CD4-positive, CD25-positive, alpha-beta regulatory T cell (primary cell): Measurements from ENCODE around the gene PHF12. TPM values are rescaled to one million over a fixed set of nuclear protein-coding genes. Genes with fewer than 3 reads are reported as not detected.

Experiments used
- ATAC-seq, 2 donors: fragments of 150-1000 bp; cut with Tn5 transposase; one replicate each; pipeline ENCODE4 v1.10.0; 2021; ENCODE audit warnings: low read depth in 2 of 2, moderate number of reproducible peaks in 2 of 2, moderate library complexity in 1 of 2
- DNase-seq, 3 donors: peaks; one replicate each; pipeline versions ENCODE4 v3.0.0 to v3.0.0-alpha.2; 2012 to 2022; ENCODE audit warnings: mixed read lengths in 1 of 3
- H3K27ac ChIP-seq: one replicate; pipeline ENCODE4 v1.7.0; 2013; ENCODE audit warnings: mild to moderate bottlenecking, low read length; ENCODE audit not compliant: insufficient read depth, poor library complexity, severe bottlenecking
- H3K27me3 ChIP-seq: one replicate; pipeline ENCODE4 v1.7.0; 2013; ENCODE audit warnings: low read length; ENCODE audit not compliant: control insufficient read depth, insufficient read depth
- H3K36me3 ChIP-seq: one replicate; pipeline ENCODE4 v1.7.0; 2013; ENCODE audit warnings: mild to moderate bottlenecking, low read length, moderate library complexity; ENCODE audit not compliant: control insufficient read depth, insufficient read depth
- H3K4me1 ChIP-seq: 2 replicates; pipeline ENCODE4 v1.7.0; 2013; ENCODE audit warnings: mild to moderate bottlenecking, low read length; ENCODE audit not compliant: insufficient read depth, control insufficient read depth, poor library complexity, severe bottlenecking
- H3K4me3 ChIP-seq: one replicate; pipeline ENCODE4 v1.7.0; 2013; ENCODE audit warnings: low read depth, mild to moderate bottlenecking, low read length, moderate library complexity
- H3K9me3 ChIP-seq, 2 experiments: 1 replicate in 1 of 2; 2 replicates in 1 of 2; pipeline ENCODE4 v1.7.0; 2013; ENCODE audit warnings: low read length in 2 of 2, mild to moderate bottlenecking in 1 of 2, moderate library complexity in 1 of 2; ENCODE audit not compliant: control insufficient read depth in 2 of 2
- H3K27ac Mint-ChIP-seq, 3 donors: one replicate each; pipeline ENCODE4 v1.8.0; 2020 to 2022; ENCODE audit warnings: mild to moderate bottlenecking in 3 of 3, mixed read lengths in 3 of 3, moderate library complexity in 2 of 3
- H3K27me3 Mint-ChIP-seq: one replicate; pipeline ENCODE4 v1.8.0; 2022; ENCODE audit warnings: mild to moderate bottlenecking, mixed read lengths
- H3K36me3 Mint-ChIP-seq: one replicate; pipeline ENCODE4 v1.8.0; 2020; ENCODE audit warnings: mixed read lengths
- H3K4me1 Mint-ChIP-seq, 4 donors: one replicate each; pipeline ENCODE4 v1.8.0; 2020 to 2022; ENCODE audit warnings: mixed read lengths in 4 of 4, mild to moderate bottlenecking in 1 of 4
- H3K4me3 Mint-ChIP-seq, 4 donors: one replicate each; pipeline ENCODE4 v1.8.0; 2020 to 2022; ENCODE audit warnings: mild to moderate bottlenecking in 4 of 4, mixed read lengths in 4 of 4, moderate library complexity in 3 of 4
- H3K9me3 Mint-ChIP-seq, 7 donors: one replicate each; pipeline ENCODE4 v1.8.0; 2020 to 2022; ENCODE audit warnings: mixed read lengths in 7 of 7, mild to moderate bottlenecking in 3 of 7, moderate library complexity in 2 of 7
- polyA plus RNA-seq, 4 donors: library from polyadenylated mRNA; unstranded; fragments of 300-500 nt; fragmentation: Illumina TruSeq; gene quantifications; one replicate each; pipeline ENCODE4 v1.2.3, GENCODE V29; 2021
- total RNA-seq: library from RNA; stranded (reverse); gene quantifications from one replicate; pipeline ENCODE4 v1.2.3, GENCODE V29; 2022

Gene PHF12
- total and polyA plus RNA-seq, 5 donors from 2014 or later, result 5.4 to 200 (median 6.2) TPM

GRCh38 chr17:28944343-28944742 lies 7.0 kb downstream of the PHF12 start:
- no peaks in the 10 kb centered on the region for H3K9me3 Mint-ChIP-seq
- Histone ChIP-seq H3K27me3 (no peaks in the 10 kb centered on the region), H3K27ac (no peak overlapping the region), H3K4me1 (peaks cover 77% of the 10 kb centered on the region), H3K36me3 (peaks cover 33% of the 10 kb centered on the region), H3K9me3 (no peaks in the 10 kb centered on the region), H3K4me3 (peak overlapping the region; percentile 1)
- H3K27me3 Mint-ChIP-seq, result no peaks in the 10 kb centered on the region
- ATAC-seq (no peak), DNase-seq (no peak)
- H3K36me3 Mint-ChIP-seq, result peaks cover 33% of the 10 kb centered on the region
- peak overlapping the region in 2 of 4 donors; percentile 4 to 94 for H3K4me3 Mint-ChIP-seq
- H3K4me1 Mint-ChIP-seq, result peaks cover 44 to 90% (median 71%) of the 10 kb centered on the region in 4 donors
- H3K27ac Mint-ChIP-seq, result peak overlapping the region in 1 of 3 donors; percentile 21

DNA sequence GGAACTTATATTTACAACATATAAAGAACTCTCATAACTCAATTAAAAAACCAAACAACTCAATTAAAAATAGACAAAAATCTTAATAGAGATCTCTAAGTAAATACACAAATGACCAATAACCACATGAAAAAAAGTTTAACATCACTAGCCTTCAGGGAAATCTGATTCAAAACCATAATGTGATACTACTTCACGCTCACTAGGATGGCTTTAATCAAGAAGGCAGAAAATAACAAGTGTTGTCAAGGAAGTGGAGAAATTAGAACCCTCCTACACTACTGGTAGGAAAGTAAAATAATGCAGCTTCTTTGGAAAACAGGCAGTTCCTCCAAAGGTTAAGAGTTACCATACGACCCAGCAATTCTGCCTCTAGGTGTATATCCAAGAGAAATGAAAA lies 8.4 kb downstream of the PHF12 start:
- peaks cover 0 to 1% (median 0%) of the 10 kb centered on the region in 7 donors for H3K9me3 Mint-ChIP-seq
- no peak overlapping the region for H3K27ac ChIP-seq
- H3K36me3 ChIP-seq, result peaks cover 37% of the 10 kb centered on the region
- H3K4me1 ChIP-seq, result peaks cover 76% of the 10 kb centered on the region
- DNase-seq (no peak), ATAC-seq (no peak)
- peaks cover 39% of the 10 kb centered on the region for H3K36me3 Mint-ChIP-seq
- H3K27ac Mint-ChIP-seq, result peak overlapping the region in 2 of 3 donors; percentile 44 to 67
- no peak overlapping the region for H3K4me3 ChIP-seq
- H3K4me1 Mint-ChIP-seq, result peaks cover 52 to 95% (median 74%) of the 10 kb centered on the region in 4 donors
- no peaks in the 10 kb centered on the region for H3K27me3 Mint-ChIP-seq
- H3K4me3 Mint-ChIP-seq, result no peak overlapping the region
- H3K27me3 ChIP-seq, result no peaks in the 10 kb centered on the region
- no peaks in the 10 kb centered on the region for H3K9me3 ChIP-seq

DNA sequence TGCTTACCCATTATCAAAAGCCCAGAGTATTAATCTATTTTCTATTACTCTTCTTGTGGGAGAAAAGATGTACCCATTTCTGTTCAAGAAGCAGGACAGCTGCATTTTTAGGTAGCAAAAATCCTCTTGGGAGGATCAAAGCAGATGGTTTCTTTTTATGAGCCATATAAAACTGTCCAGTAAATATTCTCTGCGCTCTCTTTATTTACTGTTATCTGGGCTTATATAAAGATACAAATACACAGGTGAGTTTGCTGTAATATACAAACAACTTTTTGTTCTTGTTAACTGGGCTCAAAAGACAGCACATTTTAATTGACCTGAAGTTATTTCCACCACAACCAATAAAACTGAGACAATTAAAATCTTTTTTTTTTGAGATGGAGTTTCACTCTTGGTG lies 10.1 kb downstream of the PHF12 start:
- H3K27ac ChIP-seq, result no peak overlapping the region
- Mint-ChIP-seq H3K4me3 (no peak overlapping the region), H3K27ac (no peak overlapping the region), H3K27me3 (no peaks in the 10 kb centered on the region), H3K4me1 (peaks cover 60 to 93% (median 76%) of the 10 kb centered on the region in 4 donors), H3K36me3 (peaks cover 34% of the 10 kb centered on the region), H3K9me3 (peaks cover 0 to 1% (median 0%) of the 10 kb centered on the region in 7 donors)
- DNase-seq (no peak), ATAC-seq (no peak)
- no peaks in the 10 kb centered on the region for H3K27me3 ChIP-seq
- H3K36me3 ChIP-seq, result peaks cover 41% of the 10 kb centered on the region
- no peaks in the 10 kb centered on the region for H3K9me3 ChIP-seq
- no peak overlapping the region for H3K4me3 ChIP-seq
- H3K4me1 ChIP-seq, result peaks cover 76% of the 10 kb centered on the region

DNA sequence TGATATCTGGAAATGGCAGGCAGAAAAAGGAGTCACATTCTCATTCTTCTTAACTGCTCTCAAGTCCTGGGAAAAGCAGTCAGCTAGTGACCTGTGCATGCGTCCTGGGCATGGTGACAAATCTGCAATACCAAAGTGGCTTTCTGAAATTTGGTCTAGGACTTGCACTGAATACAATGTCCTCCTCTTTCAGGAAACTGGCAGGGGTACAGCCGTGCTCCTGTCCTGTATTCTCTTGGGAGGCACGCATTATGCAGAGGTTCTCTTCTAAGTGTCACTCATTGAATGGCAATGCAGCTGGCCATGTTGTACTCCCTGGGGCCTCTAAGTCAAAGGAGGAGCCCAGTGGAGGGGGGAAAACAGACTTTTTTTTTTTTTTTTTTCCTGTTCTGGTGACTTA lies 10.6 kb downstream of the PHF12 start:
- Histone ChIP-seq H3K4me1 (peaks cover 76% of the 10 kb centered on the region), H3K27ac (no peak overlapping the region), H3K36me3 (peaks cover 41% of the 10 kb centered on the region), H3K9me3 (no peaks in the 10 kb centered on the region), H3K27me3 (no peaks in the 10 kb centered on the region), H3K4me3 (peak overlapping the region; percentile 46)
- DNase-seq, result no peak
- Mint-ChIP-seq H3K36me3 (peaks cover 33% of the 10 kb centered on the region), H3K4me1 (peaks cover 60 to 93% (median 76%) of the 10 kb centered on the region in 4 donors), H3K9me3 (peaks cover 0 to 1% (median 0%) of the 10 kb centered on the region in 7 donors), H3K4me3 (peak overlapping the region in 3 of 4 donors; percentile 5 to 59 (median 52)), H3K27ac (peak overlapping the region; percentile 38 to 66 (median 51)), H3K27me3 (no peaks in the 10 kb centered on the region)
- ATAC-seq, result no peak

- Mint-ChIP-seq H3K4me1 (peaks cover 57 to 93% (median 74%) of the 10 kb centered on the region in 4 donors), H3K27me3 (no peaks in the 10 kb centered on the region), H3K27ac (peak overlapping the region; percentile 20 to 51 (median 38)), H3K9me3 (peaks cover 0 to 1% (median 0%) of the 10 kb centered on the region in 7 donors), H3K36me3 (peaks cover 28% of the 10 kb centered on the region), H3K4me3 (peak overlapping the region in 3 of 4 donors; percentile 17 to 59 (median 52))
- DNase-seq, result peak in 1 of 3 donors; percentile 25
- H3K9me3 ChIP-seq, result no peaks in the 10 kb centered on the region
- ATAC-seq, result no peak
- H3K36me3 ChIP-seq, result peaks cover 36% of the 10 kb centered on the region
- H3K4me3 ChIP-seq, result peak overlapping the region; percentile 46
- H3K4me1 ChIP-seq, result peaks cover 77% of the 10 kb centered on the region
- H3K27ac ChIP-seq, result no peak overlapping the region
- H3K27me3 ChIP-seq, result no peaks in the 10 kb centered on the region
These were observed 11.2 kb downstream of the PHF12 start for GRCh38 chr17:28940142-28940541.

GRCh38 chr17:28938552-28938951 lies 12.8 kb downstream of the PHF12 start:
- peaks cover 67% of the 10 kb centered on the region for H3K4me1 ChIP-seq
- no peaks in the 10 kb centered on the region for H3K27me3 Mint-ChIP-seq
- peaks cover 0 to 1% (median 0%) of the 10 kb centered on the region in 7 donors for H3K9me3 Mint-ChIP-seq
- H3K27ac Mint-ChIP-seq, result peak overlapping the region; percentile 51 to 77 (median 59)
- H3K4me3 ChIP-seq, result no peak overlapping the region
- no peak for ATAC-seq
- peaks cover 30% of the 10 kb centered on the region for H3K36me3 ChIP-seq
- no peak for DNase-seq
- H3K36me3 Mint-ChIP-seq, result peaks cover 27% of the 10 kb centered on the region
- H3K27me3 ChIP-seq, result no peaks in the 10 kb centered on the region
- peak overlapping the region in 2 of 4 donors; percentile 31 to 54 for H3K4me3 Mint-ChIP-seq
- no peak overlapping the region for H3K27ac ChIP-seq
- no peaks in the 10 kb centered on the region for H3K9me3 ChIP-seq
- peaks cover 50 to 89% (median 71%) of the 10 kb centered on the region in 4 donors for H3K4me1 Mint-ChIP-seq

- DNase-seq (no peak), ATAC-seq (no peak)
- no peaks in the 10 kb centered on the region for H3K9me3 ChIP-seq
- H3K4me3 ChIP-seq, result peak overlapping the region; percentile 29
- Mint-ChIP-seq H3K27ac (peak overlapping the region; percentile 33 to 89 (median 89)), H3K4me3 (peak overlapping the region in 2 of 4 donors; percentile 48 to 51), H3K27me3 (no peaks in the 10 kb centered on the region), H3K9me3 (peaks cover 0 to 1% (median 0%) of the 10 kb centered on the region in 7 donors), H3K36me3 (peaks cover 21% of the 10 kb centered on the region), H3K4me1 (peaks cover 56 to 92% (median 72%) of the 10 kb centered on the region in 4 donors)
- peaks cover 62% of the 10 kb centered on the region for H3K4me1 ChIP-seq
- H3K27me3 ChIP-seq, result no peaks in the 10 kb centered on the region
- peaks cover 25% of the 10 kb centered on the region for H3K36me3 ChIP-seq
- H3K27ac ChIP-seq, result no peak overlapping the region
These were observed 14.1 kb downstream of the PHF12 start for GRCh38 chr17:28937044-28937729.
